ENCODE results near the gene SEZ6L.
A peak's percentile ranks its signal among the peaks of the same experiment; 100 is the strongest.

DNA sequence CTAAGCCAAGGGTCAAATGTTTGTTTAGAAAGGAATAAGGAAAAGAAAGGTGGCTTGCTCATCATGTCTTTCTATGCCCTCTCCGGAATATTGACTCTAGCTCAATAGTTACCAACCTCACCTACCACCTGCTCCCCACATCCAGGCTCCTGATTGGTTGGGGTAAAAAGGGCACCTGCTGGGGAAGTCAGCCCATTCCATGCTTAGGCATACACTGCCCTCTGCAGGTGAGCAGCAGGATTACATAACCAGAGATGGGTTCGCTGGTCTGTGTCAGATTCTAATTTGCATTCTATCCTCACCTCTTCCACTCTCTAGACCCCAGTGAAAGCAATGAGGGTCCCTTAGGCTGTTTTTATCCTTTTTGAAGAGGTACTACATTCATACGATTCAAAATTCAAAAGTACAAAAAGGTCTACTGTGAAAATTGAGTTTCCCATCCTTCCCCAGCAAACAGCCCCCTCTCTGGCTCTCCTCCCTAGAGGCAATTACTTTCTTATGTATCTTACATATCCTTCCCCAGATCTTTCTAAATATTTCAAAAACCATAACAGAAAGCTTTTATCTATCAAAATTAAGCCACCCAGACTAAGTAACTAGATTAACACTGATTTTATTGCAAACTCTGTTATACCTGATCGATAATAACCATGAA lies 161.8 kb downstream of the SEZ6L start:
- TF ChIP-seq, protein P1, sequence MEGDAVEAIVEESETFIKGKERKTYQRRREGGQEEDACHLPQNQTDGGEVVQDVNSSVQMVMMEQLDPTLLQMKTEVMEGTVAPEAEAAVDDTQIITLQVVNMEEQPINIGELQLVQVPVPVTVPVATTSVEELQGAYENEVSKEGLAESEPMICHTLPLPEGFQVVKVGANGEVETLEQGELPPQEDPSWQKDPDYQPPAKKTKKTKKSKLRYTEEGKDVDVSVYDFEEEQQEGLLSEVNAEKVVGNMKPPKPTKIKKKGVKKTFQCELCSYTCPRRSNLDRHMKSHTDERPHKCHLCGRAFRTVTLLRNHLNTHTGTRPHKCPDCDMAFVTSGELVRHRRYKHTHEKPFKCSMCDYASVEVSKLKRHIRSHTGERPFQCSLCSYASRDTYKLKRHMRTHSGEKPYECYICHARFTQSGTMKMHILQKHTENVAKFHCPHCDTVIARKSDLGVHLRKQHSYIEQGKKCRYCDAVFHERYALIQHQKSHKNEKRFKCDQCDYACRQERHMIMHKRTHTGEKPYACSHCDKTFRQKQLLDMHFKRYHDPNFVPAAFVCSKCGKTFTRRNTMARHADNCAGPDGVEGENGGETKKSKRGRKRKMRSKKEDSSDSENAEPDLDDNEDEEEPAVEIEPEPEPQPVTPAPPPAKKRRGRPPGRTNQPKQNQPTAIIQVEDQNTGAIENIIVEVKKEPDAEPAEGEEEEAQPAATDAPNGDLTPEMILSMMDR (conservative IDR thresholded peaks at IDR 0.05 in 1 of 2, IDR thresholded peaks at IDR 0.05 in 1 of 2; ENCODE audit: extremely low read depth in 1 of 2, insufficient read depth in 1 of 2, low read depth in 1 of 2, low read length in 2 of 2), result peak; percentile 92
- no peak for TF ChIP-seq EZH2 (IDR thresholded peaks at IDR 0.05; ENCODE audit: borderline replicate concordance, low read length)
